ENCODE results near the gene MAP1LC3C.
"Not testable (repeated sequence)": the region's sequence is repeated elsewhere in the genome, so short reads cannot be mapped to it uniquely, and the experiment has no call there.

MAP1LC3C gene

DNA sequence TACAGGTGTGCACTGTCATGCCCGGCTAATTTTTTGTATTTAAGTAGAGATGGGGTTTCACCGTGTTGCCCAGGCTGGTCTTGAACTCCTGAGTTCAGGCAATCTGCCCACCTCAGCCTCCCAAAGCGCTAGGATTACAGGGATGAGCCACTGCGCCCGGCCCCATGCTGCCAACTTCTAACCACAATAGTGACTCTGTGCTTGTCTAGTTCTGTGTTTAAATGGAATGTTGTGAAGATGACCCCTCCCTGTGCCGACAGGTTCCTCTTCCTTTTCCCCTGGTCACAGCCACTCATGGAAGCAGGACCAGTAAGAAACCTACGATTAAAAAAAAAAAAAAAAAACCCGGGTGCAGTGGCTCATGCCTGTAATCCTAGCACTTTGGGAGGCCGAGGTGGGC lies 4.7 kb downstream of the MAP1LC3C start:
- no peak overlapping the region for H3K14ac ChIP-seq (ENCODE audit: low read length)
- no peak overlapping the region for H2AFZ ChIP-seq (ENCODE audit: insufficient read depth, low read length, poor library complexity)
- no peaks in the 10 kb centered on the region for H3K27me3 ChIP-seq (ENCODE audit: insufficient read depth, low read length)
- H3K4me3 ChIP-seq (ENCODE audit: low read depth, low read length) = no peak overlapping the region
- H3K4me2 ChIP-seq (ENCODE audit: low read length) = no peak overlapping the region
- no peak overlapping the region for H2BK5ac ChIP-seq (ENCODE audit: low read depth, low read length, poor library complexity)
- no peak for DNase-seq
- H3K27ac ChIP-seq (ENCODE audit: low read depth, low read length) = no peak overlapping the region
- H3K9ac ChIP-seq (ENCODE audit: low read length) = no peak overlapping the region
- no peak overlapping the region for H3K18ac ChIP-seq (ENCODE audit: low read length)
- no peak overlapping the region for H2BK12ac ChIP-seq (ENCODE audit: low read length)
- H3K36me3 ChIP-seq (ENCODE audit: control insufficient read depth in 1 of 2, insufficient read depth in 2 of 2, low read length in 2 of 2) = no peaks in the 10 kb centered on the region
- H3K79me2 ChIP-seq (ENCODE audit: control insufficient read depth, insufficient read depth, low read length, poor library complexity) = no peaks in the 10 kb centered on the region
- H3K4ac ChIP-seq (ENCODE audit: low read depth, low read length) = no peak overlapping the region
- WGBS (ENCODE audit: extremely low coverage, insufficient coverage, insufficient read length) = no CpG with 5 or more reads among the region's 9 CpGs
- no peak overlapping the region for H3K23ac ChIP-seq (ENCODE audit: low read length)
- no peak overlapping the region for H2AK5ac ChIP-seq (ENCODE audit: low read length)
- no peak overlapping the region for H2BK120ac ChIP-seq (ENCODE audit: insufficient read depth, low read length, poor library complexity)
- H4K12ac ChIP-seq (ENCODE audit: low read depth, low read length) = no peak overlapping the region
- H4K8ac ChIP-seq (ENCODE audit: low read depth, low read length) = no peak overlapping the region
- H4K91ac ChIP-seq (ENCODE audit: low read depth, low read length) = no peak overlapping the region
- H3K79me1 ChIP-seq (ENCODE audit: low read length) = no peaks in the 10 kb centered on the region
- peaks cover under 1 to 4% of the 10 kb centered on the region in 2 experiments for H3K4me1 ChIP-seq (ENCODE audit: control insufficient read depth in 1 of 2, insufficient read depth in 2 of 2, low read length in 2 of 2)
- H3K9me3 ChIP-seq (ENCODE audit: insufficient read depth, low read depth, low read length) = peaks cover under 1% of the 10 kb centered on the region

DNA sequence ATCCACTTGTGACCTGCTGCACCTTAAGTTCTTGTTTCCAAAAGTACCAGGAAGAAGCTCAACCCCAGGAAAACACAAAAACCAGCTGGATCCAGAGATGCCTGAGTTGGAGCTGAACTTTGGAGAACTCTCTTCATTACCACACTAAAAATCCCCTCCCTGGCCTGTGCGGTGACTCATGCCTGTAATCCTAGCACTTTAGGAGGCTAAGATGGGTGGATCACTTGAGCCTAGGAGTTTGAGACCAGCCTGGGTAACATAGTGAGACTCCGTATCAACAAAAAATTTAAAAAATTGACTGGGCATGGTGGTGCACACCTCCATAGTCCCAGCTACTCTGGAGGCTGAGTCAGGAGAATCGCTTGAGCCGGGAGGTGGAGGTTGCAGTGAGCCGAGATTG lies 6.2 kb downstream of the MAP1LC3C start:
- Histone ChIP-seq H2AFZ (ENCODE audit: insufficient read depth, low read length, poor library complexity) (no peak overlapping the region), H3K79me2 (ENCODE audit: control insufficient read depth, insufficient read depth, low read length, poor library complexity) (no peaks in the 10 kb centered on the region), H2BK12ac (ENCODE audit: low read length) (no peak overlapping the region), H3K9me3 (ENCODE audit: insufficient read depth, low read depth, low read length) (no peaks in the 10 kb centered on the region), H3K4me1 (ENCODE audit: control insufficient read depth in 1 of 2, insufficient read depth in 2 of 2, low read length in 2 of 2) (peaks cover 2 to 4% of the 10 kb centered on the region in 2 experiments), H3K4me2 (ENCODE audit: low read length) (no peak overlapping the region), H3K14ac (ENCODE audit: low read length) (no peak overlapping the region), H3K23ac (ENCODE audit: low read length) (no peak overlapping the region), H3K4me3 (ENCODE audit: low read depth, low read length) (no peak overlapping the region), H3K27me3 (ENCODE audit: insufficient read depth, low read length) (no peaks in the 10 kb centered on the region), H2AK5ac (ENCODE audit: low read length) (no peak overlapping the region), H3K18ac (ENCODE audit: low read length) (no peak overlapping the region), H3K4ac (ENCODE audit: low read depth, low read length) (no peak overlapping the region), H3K79me1 (ENCODE audit: low read length) (no peaks in the 10 kb centered on the region), H4K8ac (ENCODE audit: low read depth, low read length) (no peak overlapping the region), H2BK5ac (ENCODE audit: low read depth, low read length, poor library complexity) (no peak overlapping the region), H3K9ac (ENCODE audit: low read length) (no peak overlapping the region), H4K91ac (ENCODE audit: low read depth, low read length) (no peak overlapping the region), H3K27ac (ENCODE audit: low read depth, low read length) (no peak overlapping the region), H3K36me3 (ENCODE audit: control insufficient read depth in 1 of 2, insufficient read depth in 2 of 2, low read length in 2 of 2) (no peaks in the 10 kb centered on the region), H4K12ac (ENCODE audit: low read depth, low read length) (no peak overlapping the region), H2BK120ac (ENCODE audit: insufficient read depth, low read length, poor library complexity) (no peak overlapping the region)
- WGBS (ENCODE audit: extremely low coverage, insufficient coverage, insufficient read length) = no CpG with 5 or more reads among the region's 5 CpGs
- peak; percentile 65 to 73 for DNase-seq

DNA sequence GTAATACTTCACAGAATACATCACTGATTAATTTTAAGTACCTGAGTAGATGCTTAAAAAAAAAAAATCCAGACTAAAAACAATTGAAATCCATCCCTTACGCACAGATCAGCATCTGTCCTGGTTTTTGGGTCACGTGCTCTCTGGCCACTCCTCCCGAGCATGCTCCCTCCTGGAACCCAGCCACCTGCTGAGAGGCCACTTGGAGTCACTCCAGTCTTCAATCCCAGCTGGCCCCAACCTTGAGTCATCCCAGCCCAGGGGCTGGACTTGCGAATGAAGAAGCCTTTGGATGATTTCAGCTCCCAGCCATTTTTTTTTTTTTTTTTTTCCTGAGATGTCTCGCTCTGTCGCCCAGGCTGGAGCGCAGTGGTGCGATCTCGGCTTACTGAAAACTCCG lies 8.9 kb downstream of the MAP1LC3C start:
- no CpG with 5 or more reads among the region's 10 CpGs for WGBS (ENCODE audit: extremely low coverage, insufficient coverage, insufficient read length)
- Histone ChIP-seq H3K4me3 (ENCODE audit: low read depth, low read length) (no peak overlapping the region), H3K9ac (ENCODE audit: low read length) (no peak overlapping the region), H2AK5ac (ENCODE audit: low read length) (no peak overlapping the region), H4K12ac (ENCODE audit: low read depth, low read length) (no peak overlapping the region), H2BK5ac (ENCODE audit: low read depth, low read length, poor library complexity) (no peak overlapping the region), H3K36me3 (ENCODE audit: control insufficient read depth in 1 of 2, insufficient read depth in 2 of 2, low read length in 2 of 2) (no peaks in the 10 kb centered on the region), H3K4me2 (ENCODE audit: low read length) (no peak overlapping the region), H2AFZ (ENCODE audit: insufficient read depth, low read length, poor library complexity) (no peak overlapping the region), H2BK12ac (ENCODE audit: low read length) (no peak overlapping the region), H3K4me1 (ENCODE audit: control insufficient read depth in 1 of 2, insufficient read depth in 2 of 2, low read length in 2 of 2) (peaks cover 2 to 4% of the 10 kb centered on the region in 2 experiments), H3K18ac (ENCODE audit: low read length) (no peak overlapping the region), H3K14ac (ENCODE audit: low read length) (no peak overlapping the region), H3K4ac (ENCODE audit: low read depth, low read length) (no peak overlapping the region), H2BK120ac (ENCODE audit: insufficient read depth, low read length, poor library complexity) (no peak overlapping the region), H3K79me2 (ENCODE audit: control insufficient read depth, insufficient read depth, low read length, poor library complexity) (no peaks in the 10 kb centered on the region), H3K9me3 (ENCODE audit: insufficient read depth, low read depth, low read length) (no peaks in the 10 kb centered on the region), H3K79me1 (ENCODE audit: low read length) (no peaks in the 10 kb centered on the region), H3K27ac (ENCODE audit: low read depth, low read length) (no peak overlapping the region), H3K23ac (ENCODE audit: low read length) (no peak overlapping the region), H4K8ac (ENCODE audit: low read depth, low read length) (no peak overlapping the region), H4K91ac (ENCODE audit: low read depth, low read length) (no peak overlapping the region), H3K27me3 (ENCODE audit: insufficient read depth, low read length) (no peaks in the 10 kb centered on the region)
- peak; percentile 85 to 95 for DNase-seq

DNA sequence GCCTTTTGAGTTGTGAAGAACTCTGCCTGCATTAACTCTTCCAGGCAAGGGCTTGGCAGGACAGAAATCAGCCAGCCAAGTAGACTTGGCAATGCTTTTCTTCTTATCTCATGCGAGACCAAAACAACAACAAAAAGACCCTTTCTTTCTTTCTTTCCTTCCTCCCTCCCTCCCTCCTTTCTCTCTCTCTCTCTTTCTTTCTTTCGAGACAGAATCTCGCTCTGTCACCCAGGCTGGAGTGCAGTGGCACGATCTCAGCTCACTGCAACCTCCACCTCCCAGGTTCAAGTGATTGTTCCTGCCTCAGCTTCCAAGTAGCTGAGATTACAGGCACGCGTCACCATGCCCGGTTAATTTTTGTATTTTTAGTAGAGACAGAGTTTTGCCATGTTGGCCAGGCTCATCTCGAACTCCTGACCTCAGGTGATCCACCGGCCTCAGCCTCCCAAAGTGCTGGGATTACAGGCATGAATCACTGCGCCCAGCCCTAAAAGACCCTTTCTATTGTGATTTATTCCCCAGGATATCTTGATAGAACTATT lies 10.4 kb downstream of the MAP1LC3C start:
- not testable (repeated sequence) for H2AFZ ChIP-seq (ENCODE audit: insufficient read depth, low read length, poor library complexity); H4K12ac ChIP-seq (ENCODE audit: low read depth, low read length); H4K91ac ChIP-seq (ENCODE audit: low read depth, low read length); H3K79me1 ChIP-seq (ENCODE audit: low read length); H3K4me3 ChIP-seq (ENCODE audit: low read depth, low read length); H2BK12ac ChIP-seq (ENCODE audit: low read length); DNase-seq; H3K14ac ChIP-seq (ENCODE audit: low read length); H4K8ac ChIP-seq (ENCODE audit: low read depth, low read length); H3K4ac ChIP-seq (ENCODE audit: low read depth, low read length); H3K27me3 ChIP-seq (ENCODE audit: insufficient read depth, low read length); H3K18ac ChIP-seq (ENCODE audit: low read length); H3K4me1 ChIP-seq (ENCODE audit: control insufficient read depth in 1 of 2, insufficient read depth in 2 of 2, low read length in 2 of 2); H3K79me2 ChIP-seq (ENCODE audit: control insufficient read depth, insufficient read depth, low read length, poor library complexity); H3K27ac ChIP-seq (ENCODE audit: low read depth, low read length); H2AK5ac ChIP-seq (ENCODE audit: low read length); H3K23ac ChIP-seq (ENCODE audit: low read length); H3K4me2 ChIP-seq (ENCODE audit: low read length); H3K9me3 ChIP-seq (ENCODE audit: insufficient read depth, low read depth, low read length); H3K9ac ChIP-seq (ENCODE audit: low read length); H3K36me3 ChIP-seq (ENCODE audit: control insufficient read depth in 1 of 2, insufficient read depth in 2 of 2, low read length in 2 of 2); H2BK5ac ChIP-seq (ENCODE audit: low read depth, low read length, poor library complexity); H2BK120ac ChIP-seq (ENCODE audit: insufficient read depth, low read length, poor library complexity)
- no CpG with 5 or more reads among the region's 10 CpGs for WGBS (ENCODE audit: extremely low coverage, insufficient coverage, insufficient read length)
